GM23338 (cell line): ENCODE data around the gene UBLCP1. TPM values are rescaled to one million over a fixed set of nuclear protein-coding genes. Genes with fewer than 3 reads are reported as not detected.

Experiments used
- ATAC-seq: fragments of 200-7000 bp; cut with Tn5 transposase; 3 replicates; pipeline ENCODE4 v1.9.1; 2020
- DNase-seq: peaks from one replicate; pipeline ENCODE4 v3.0.0-alpha.2; 2015; ENCODE audit warnings: low spot score
- H2AFZ ChIP-seq: fragments of 200-600 bp; sonication (generic); 2 replicates; pipeline ENCODE4 v1.8.0; 2016; ENCODE audit warnings: antibody characterized with exemption, mild to moderate bottlenecking, moderate library complexity
- H3F3A ChIP-seq: fragments of 200-600 bp; sonication (generic); replicated peaks from 2 replicates; pipeline ENCODE4 v1.8.0; 2017; ENCODE audit warnings: antibody characterized with exemption, mixed run types, low read depth
- H3K27ac ChIP-seq: fragments of 200-600 bp; sonication (generic); 2 replicates; pipeline ENCODE4 v1.6.1; 2016; ENCODE audit warnings: low read depth
- H3K27me3 ChIP-seq: fragments of 200-600 bp; sonication (generic); 2 replicates; pipeline ENCODE4 v1.8.0; 2016; ENCODE audit warnings: mild to moderate bottlenecking, mixed run types, moderate library complexity; ENCODE audit not compliant: insufficient read depth
- H3K36me3 ChIP-seq: fragments of 200-600 bp; sonication (generic); 2 replicates; pipeline ENCODE4 v1.8.0; 2016; ENCODE audit warnings: mild to moderate bottlenecking; ENCODE audit not compliant: insufficient read depth
- H3K4me1 ChIP-seq: fragments of 200-600 bp; sonication (generic); 2 replicates; pipeline ENCODE4 v1.8.0; 2016; ENCODE audit warnings: mild to moderate bottlenecking, moderate library complexity; ENCODE audit not compliant: insufficient read depth
- H3K4me2 ChIP-seq: fragments of 200-600 bp; sonication (generic); 2 replicates; pipeline ENCODE4 v1.7.1; 2017; ENCODE audit warnings: mixed run types
- H3K4me3 ChIP-seq: fragments of 200-600 bp; sonication (generic); 2 replicates; pipeline ENCODE4 v1.6.1; 2016; ENCODE audit warnings: mixed run types
- H3K79me2 ChIP-seq: fragments of 200-600 bp; sonication (generic); replicated peaks from 2 replicates; pipeline ENCODE4 v1.8.0; 2017; ENCODE audit warnings: mild to moderate bottlenecking; ENCODE audit not compliant: insufficient read depth
- H3K9me2 ChIP-seq: fragments of 200-600 bp; sonication (generic); 2 replicates; pipeline ENCODE4 v1.8.0; 2017; ENCODE audit not compliant: insufficient read depth
- H4K20me1 ChIP-seq: fragments of 200-600 bp; sonication (generic); replicated peaks from 2 replicates; pipeline ENCODE4 v1.8.0; 2017; ENCODE audit warnings: mild to moderate bottlenecking; ENCODE audit not compliant: insufficient read depth
- H3K27ac Mint-ChIP-seq: 2 replicates; pipeline ENCODE4 v1.8.0; 2020; ENCODE audit warnings: inconsistent platforms, mild to moderate bottlenecking, moderate library complexity, mixed read lengths
- H3K27me3 Mint-ChIP-seq: 3 replicates; pipeline ENCODE4 v1.8.0; 2022; ENCODE audit warnings: low read depth, mild to moderate bottlenecking, moderate library complexity, mixed read lengths, inconsistent platforms; ENCODE audit not compliant: insufficient read depth, poor library complexity
- H3K36me3 Mint-ChIP-seq: 3 replicates; pipeline ENCODE4 v1.8.0; 2021; ENCODE audit warnings: low read depth, mild to moderate bottlenecking, inconsistent platforms, moderate library complexity, mixed read lengths
- H3K4me1 Mint-ChIP-seq: 3 replicates; pipeline ENCODE4 v1.8.0; 2020; ENCODE audit warnings: mild to moderate bottlenecking, inconsistent platforms, mixed read lengths
- H3K4me3 Mint-ChIP-seq: 3 replicates; pipeline ENCODE4 v1.8.0; 2021; ENCODE audit warnings: moderate library complexity, mild to moderate bottlenecking, inconsistent platforms, mixed read lengths
- H3K9me3 Mint-ChIP-seq: 3 replicates; pipeline ENCODE4 v1.8.0; 2020; ENCODE audit warnings: moderate library complexity, mild to moderate bottlenecking, inconsistent platforms, mixed read lengths
- CREB1 ChIP-seq: fragments of 250-450 bp; sonication (Bioruptor Pico); IDR thresholded peaks from 2 replicates; pipeline ENCODE4 v1.5.0; 2020; ENCODE audit warnings: low read depth, mild to moderate bottlenecking, moderate library complexity
- EZH2 ChIP-seq: fragments of 200-600 bp; sonication (generic); IDR thresholded peaks from one replicate; pipeline ENCODE4 v1.8.0; 2017; ENCODE audit warnings: antibody characterized with exemption, mild to moderate bottlenecking, low read depth; ENCODE audit not compliant: unreplicated experiment
- EZH2phosphoT487 ChIP-seq: fragments of 200-600 bp; sonication (generic); IDR thresholded peaks from one replicate; pipeline ENCODE4 v1.8.1; 2018; ENCODE audit warnings: antibody characterized with exemption; ENCODE audit not compliant: unreplicated experiment
- JUNB ChIP-seq: IDR thresholded peaks from one replicate; pipeline ENCODE4 v1.6.1; 2016; ENCODE audit warnings: antibody characterized with exemption; ENCODE audit not compliant: unreplicated experiment
- NANOG ChIP-seq: IDR thresholded peaks from 2 replicates; pipeline ENCODE4 v1.6.1; 2016; ENCODE audit warnings: antibody characterized with exemption, borderline replicate concordance
- polyA plus RNA-seq: library from polyadenylated mRNA; unstranded; fragments of >200 nt; fragmentation: Nextera tagmentation; extraction: Ambion mirVana; gene quantifications from 2 replicates; pipeline ENCODE4 v1.2.1, GENCODE V29; 2016
- total RNA-seq: library from RNA; depleted of rRNA; stranded (reverse); fragments of >200 nt; shearing (Covaris generic); gene quantifications from 2 replicates; pipeline ENCODE4 v1.2.3, GENCODE V29; 2014
- TF ChIP-seq, protein P1 (sequence below), 2 experiments: fragments of 200-600 bp in 1 of 2; sonication (generic) in 1 of 2; conservative IDR thresholded peaks; 2 replicates each; pipeline versions ENCODE4 v1.5.1 to v1.6.1; 2016 to 2017; ENCODE audit warnings: antibody characterized with exemption in 2 of 2, low read depth in 2 of 2, mild to moderate bottlenecking in 2 of 2, moderate library complexity in 1 of 2
- TF ChIP-seq, protein P2 (sequence below): fragments of 250-450 bp; sonication (Bioruptor Pico); IDR thresholded peaks from 2 replicates; pipeline ENCODE4 v1.5.0; 2020; ENCODE audit warnings: mild to moderate bottlenecking, moderate library complexity
- TF ChIP-seq, protein P3 (sequence below): IDR thresholded peaks from one replicate; pipeline ENCODE4 v1.6.1; 2018; ENCODE audit warnings: antibody characterized with exemption; ENCODE audit not compliant: unreplicated experiment

UBLCP1 gene
- total and polyA plus RNA-seq, 2 experiments from 2014 or later: 45.0 to 56.1 TPM

DNA sequence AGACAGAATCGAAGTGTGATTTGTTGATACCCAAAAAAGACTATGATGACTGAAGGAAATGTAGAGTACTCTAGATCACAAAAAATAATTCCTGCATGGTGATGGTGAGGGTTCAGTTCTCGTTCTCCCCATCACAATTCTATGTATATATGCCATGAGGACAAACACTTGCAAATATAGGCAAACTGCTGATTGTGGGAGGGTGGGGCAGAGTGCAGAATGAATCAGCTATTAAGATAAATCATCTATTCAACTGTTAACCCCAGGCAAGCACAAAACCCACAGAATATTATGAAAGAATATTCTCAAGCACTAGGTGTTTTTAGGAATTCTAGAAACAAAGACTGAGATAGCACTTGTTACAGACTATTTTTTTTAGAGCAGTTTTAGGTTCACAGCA is 13.9 kb upstream of the UBLCP1 start:
- Histone ChIP-seq H3K4me1 (no peaks in the 10 kb centered on the region), H3K36me3 (no peaks in the 10 kb centered on the region), H3K4me3 (no peak overlapping the region), H3F3A (no peaks in the 10 kb centered on the region), H3K27me3 (no peaks in the 10 kb centered on the region), H3K4me2 (no peak overlapping the region), H3K9me2 (no peaks in the 10 kb centered on the region), H3K27ac (no peak overlapping the region), H2AFZ (no peak overlapping the region), H3K79me2 (no peaks in the 10 kb centered on the region), H4K20me1 (no peaks in the 10 kb centered on the region)
- Mint-ChIP-seq H3K36me3 (no peaks in the 10 kb centered on the region), H3K4me3 (no peak overlapping the region), H3K9me3 (no peaks in the 10 kb centered on the region), H3K27ac (no peak overlapping the region), H3K27me3 (peaks cover 3% of the 10 kb centered on the region), H3K4me1 (no peaks in the 10 kb centered on the region)
- no peak for DNase-seq
- no peak for TF ChIP-seq NANOG
- TF ChIP-seq EZH2phosphoT487: no peak
- TF ChIP-seq, protein P1, sequence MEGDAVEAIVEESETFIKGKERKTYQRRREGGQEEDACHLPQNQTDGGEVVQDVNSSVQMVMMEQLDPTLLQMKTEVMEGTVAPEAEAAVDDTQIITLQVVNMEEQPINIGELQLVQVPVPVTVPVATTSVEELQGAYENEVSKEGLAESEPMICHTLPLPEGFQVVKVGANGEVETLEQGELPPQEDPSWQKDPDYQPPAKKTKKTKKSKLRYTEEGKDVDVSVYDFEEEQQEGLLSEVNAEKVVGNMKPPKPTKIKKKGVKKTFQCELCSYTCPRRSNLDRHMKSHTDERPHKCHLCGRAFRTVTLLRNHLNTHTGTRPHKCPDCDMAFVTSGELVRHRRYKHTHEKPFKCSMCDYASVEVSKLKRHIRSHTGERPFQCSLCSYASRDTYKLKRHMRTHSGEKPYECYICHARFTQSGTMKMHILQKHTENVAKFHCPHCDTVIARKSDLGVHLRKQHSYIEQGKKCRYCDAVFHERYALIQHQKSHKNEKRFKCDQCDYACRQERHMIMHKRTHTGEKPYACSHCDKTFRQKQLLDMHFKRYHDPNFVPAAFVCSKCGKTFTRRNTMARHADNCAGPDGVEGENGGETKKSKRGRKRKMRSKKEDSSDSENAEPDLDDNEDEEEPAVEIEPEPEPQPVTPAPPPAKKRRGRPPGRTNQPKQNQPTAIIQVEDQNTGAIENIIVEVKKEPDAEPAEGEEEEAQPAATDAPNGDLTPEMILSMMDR (conservative IDR thresholded peaks at IDR 0.05; ENCODE audit: low read depth in 2 of 2): no peak
- TF ChIP-seq, protein P2, sequence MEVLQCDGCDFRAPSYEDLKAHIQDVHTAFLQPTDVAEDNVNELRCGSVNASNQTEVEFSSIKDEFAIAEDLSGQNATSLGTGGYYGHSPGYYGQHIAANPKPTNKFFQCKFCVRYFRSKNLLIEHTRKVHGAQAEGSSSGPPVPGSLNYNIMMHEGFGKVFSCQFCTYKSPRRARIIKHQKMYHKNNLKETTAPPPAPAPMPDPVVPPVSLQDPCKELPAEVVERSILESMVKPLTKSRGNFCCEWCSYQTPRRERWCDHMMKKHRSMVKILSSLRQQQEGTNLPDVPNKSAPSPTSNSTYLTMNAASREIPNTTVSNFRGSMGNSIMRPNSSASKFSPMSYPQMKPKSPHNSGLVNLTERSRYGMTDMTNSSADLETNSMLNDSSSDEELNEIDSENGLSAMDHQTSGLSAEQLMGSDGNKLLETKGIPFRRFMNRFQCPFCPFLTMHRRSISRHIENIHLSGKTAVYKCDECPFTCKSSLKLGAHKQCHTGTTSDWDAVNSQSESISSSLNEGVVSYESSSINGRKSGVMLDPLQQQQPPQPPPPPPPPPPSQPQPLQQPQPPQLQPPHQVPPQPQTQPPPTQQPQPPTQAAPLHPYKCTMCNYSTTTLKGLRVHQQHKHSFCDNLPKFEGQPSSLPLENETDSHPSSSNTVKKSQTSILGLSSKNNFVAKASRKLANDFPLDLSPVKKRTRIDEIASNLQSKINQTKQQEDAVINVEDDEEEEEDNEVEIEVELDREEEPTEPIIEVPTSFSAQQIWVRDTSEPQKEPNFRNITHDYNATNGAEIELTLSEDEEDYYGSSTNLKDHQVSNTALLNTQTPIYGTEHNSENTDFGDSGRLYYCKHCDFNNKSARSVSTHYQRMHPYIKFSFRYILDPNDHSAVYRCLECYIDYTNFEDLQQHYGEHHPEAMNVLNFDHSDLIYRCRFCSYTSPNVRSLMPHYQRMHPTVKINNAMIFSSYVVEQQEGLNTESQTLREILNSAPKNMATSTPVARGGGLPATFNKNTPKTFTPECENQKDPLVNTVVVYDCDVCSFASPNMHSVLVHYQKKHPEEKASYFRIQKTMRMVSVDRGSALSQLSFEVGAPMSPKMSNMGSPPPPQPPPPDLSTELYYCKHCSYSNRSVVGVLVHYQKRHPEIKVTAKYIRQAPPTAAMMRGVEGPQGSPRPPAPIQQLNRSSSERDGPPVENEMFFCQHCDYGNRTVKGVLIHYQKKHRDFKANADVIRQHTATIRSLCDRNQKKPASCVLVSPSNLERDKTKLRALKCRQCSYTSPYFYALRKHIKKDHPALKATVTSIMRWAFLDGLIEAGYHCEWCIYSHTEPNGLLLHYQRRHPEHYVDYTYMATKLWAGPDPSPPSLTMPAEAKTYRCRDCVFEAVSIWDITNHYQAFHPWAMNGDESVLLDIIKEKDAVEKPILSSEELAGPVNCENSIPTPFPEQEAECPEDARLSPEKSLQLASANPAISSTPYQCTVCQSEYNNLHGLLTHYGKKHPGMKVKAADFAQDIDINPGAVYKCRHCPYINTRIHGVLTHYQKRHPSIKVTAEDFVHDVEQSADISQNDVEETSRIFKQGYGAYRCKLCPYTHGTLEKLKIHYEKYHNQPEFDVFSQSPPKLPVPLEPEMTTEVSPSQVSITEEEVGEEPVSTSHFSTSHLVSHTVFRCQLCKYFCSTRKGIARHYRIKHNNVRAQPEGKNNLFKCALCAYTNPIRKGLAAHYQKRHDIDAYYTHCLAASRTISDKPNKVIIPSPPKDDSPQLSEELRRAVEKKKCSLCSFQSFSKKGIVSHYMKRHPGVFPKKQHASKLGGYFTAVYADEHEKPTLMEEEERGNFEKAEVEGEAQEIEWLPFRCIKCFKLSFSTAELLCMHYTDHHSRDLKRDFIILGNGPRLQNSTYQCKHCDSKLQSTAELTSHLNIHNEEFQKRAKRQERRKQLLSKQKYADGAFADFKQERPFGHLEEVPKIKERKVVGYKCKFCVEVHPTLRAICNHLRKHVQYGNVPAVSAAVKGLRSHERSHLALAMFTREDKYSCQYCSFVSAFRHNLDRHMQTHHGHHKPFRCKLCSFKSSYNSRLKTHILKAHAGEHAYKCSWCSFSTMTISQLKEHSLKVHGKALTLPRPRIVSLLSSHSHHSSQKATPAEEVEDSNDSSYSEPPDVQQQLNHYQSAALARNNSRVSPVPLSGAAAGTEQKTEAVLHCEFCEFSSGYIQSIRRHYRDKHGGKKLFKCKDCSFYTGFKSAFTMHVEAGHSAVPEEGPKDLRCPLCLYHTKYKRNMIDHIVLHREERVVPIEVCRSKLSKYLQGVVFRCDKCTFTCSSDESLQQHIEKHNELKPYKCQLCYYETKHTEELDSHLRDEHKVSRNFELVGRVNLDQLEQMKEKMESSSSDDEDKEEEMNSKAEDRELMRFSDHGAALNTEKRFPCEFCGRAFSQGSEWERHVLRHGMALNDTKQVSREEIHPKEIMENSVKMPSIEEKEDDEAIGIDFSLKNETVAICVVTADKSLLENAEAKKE (CRISPR knock-in tag): no peak
- no peak for ATAC-seq

DNA sequence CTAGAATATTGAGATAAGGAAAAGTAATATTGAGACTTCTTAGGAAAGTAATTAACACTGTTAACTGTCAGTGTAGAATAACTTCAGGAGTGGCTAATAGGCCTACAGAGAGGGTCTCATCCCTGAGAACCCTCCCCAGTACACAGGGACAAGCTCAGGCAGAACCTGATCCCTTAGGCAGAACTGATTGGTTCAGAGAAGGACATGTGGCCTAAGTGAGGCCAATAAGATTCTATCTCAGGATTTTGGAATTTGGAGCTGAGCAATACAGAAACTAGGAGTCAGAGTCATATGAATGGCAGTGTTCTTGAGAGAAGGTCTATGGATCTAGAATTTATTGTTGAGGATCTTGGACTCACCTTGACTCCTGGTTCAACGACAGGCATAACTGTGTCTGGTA is 10.9 kb upstream of the UBLCP1 start:
- peak; percentile 52 for ATAC-seq
- H3K27me3 Mint-ChIP-seq: peaks cover 2% of the 10 kb centered on the region
- no peaks in the 10 kb centered on the region for H3K4me1 ChIP-seq
- no peak for TF ChIP-seq EZH2
- TF ChIP-seq, protein P1 (conservative IDR thresholded peaks at IDR 0.05; ENCODE audit: low read depth in 2 of 2): no peak
- no peak for TF ChIP-seq JUNB
- no peak for TF ChIP-seq CREB1 (CRISPR knock-in tag)
- TF ChIP-seq, protein P3, sequence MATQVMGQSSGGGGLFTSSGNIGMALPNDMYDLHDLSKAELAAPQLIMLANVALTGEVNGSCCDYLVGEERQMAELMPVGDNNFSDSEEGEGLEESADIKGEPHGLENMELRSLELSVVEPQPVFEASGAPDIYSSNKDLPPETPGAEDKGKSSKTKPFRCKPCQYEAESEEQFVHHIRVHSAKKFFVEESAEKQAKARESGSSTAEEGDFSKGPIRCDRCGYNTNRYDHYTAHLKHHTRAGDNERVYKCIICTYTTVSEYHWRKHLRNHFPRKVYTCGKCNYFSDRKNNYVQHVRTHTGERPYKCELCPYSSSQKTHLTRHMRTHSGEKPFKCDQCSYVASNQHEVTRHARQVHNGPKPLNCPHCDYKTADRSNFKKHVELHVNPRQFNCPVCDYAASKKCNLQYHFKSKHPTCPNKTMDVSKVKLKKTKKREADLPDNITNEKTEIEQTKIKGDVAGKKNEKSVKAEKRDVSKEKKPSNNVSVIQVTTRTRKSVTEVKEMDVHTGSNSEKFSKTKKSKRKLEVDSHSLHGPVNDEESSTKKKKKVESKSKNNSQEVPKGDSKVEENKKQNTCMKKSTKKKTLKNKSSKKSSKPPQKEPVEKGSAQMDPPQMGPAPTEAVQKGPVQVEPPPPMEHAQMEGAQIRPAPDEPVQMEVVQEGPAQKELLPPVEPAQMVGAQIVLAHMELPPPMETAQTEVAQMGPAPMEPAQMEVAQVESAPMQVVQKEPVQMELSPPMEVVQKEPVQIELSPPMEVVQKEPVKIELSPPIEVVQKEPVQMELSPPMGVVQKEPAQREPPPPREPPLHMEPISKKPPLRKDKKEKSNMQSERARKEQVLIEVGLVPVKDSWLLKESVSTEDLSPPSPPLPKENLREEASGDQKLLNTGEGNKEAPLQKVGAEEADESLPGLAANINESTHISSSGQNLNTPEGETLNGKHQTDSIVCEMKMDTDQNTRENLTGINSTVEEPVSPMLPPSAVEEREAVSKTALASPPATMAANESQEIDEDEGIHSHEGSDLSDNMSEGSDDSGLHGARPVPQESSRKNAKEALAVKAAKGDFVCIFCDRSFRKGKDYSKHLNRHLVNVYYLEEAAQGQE: no peak

More for the DNA sequence above, 10.9 kb upstream of the UBLCP1 start:
- no peaks in the 10 kb centered on the region for H3K4me1 Mint-ChIP-seq
- no peaks in the 10 kb centered on the region for H3K9me2 ChIP-seq
- H3K4me3 Mint-ChIP-seq: no peak overlapping the region
- no peaks in the 10 kb centered on the region for H3K79me2 ChIP-seq
- no peak overlapping the region for H3K4me2 ChIP-seq
- no peaks in the 10 kb centered on the region for H3K9me3 Mint-ChIP-seq
- no peaks in the 10 kb centered on the region for H3K36me3 ChIP-seq
- no peaks in the 10 kb centered on the region for H3F3A ChIP-seq
- no peaks in the 10 kb centered on the region for H4K20me1 ChIP-seq
- no peak overlapping the region for H3K27ac Mint-ChIP-seq
- no peak overlapping the region for H2AFZ ChIP-seq
- H3K36me3 Mint-ChIP-seq: no peaks in the 10 kb centered on the region
- H3K4me3 ChIP-seq: no peak overlapping the region
- H3K27me3 ChIP-seq: no peaks in the 10 kb centered on the region
- DNase-seq: peak; percentile 11
- no peak overlapping the region for H3K27ac ChIP-seq
